DND-41 (cell line): ENCODE data around the gene F10.

Experiments used
- EZH2 ChIP-seq: IDR thresholded peaks from 3 replicates; pipeline ENCODE4 v1.6.1; 2012; ENCODE audit warnings: borderline replicate concordance, low read depth, mild to moderate bottlenecking, moderate library complexity, low read length, inconsistent platforms; ENCODE audit not compliant: severe bottlenecking
- TF ChIP-seq, protein P1 (sequence below): IDR thresholded peaks from 2 replicates; pipeline ENCODE4 v1.5.1; 2012; ENCODE audit warnings: borderline replicate concordance, low read length, moderate library complexity, mild to moderate bottlenecking; ENCODE audit not compliant: poor library complexity, severe bottlenecking; ENCODE audit errors: extremely low read depth

DNA sequence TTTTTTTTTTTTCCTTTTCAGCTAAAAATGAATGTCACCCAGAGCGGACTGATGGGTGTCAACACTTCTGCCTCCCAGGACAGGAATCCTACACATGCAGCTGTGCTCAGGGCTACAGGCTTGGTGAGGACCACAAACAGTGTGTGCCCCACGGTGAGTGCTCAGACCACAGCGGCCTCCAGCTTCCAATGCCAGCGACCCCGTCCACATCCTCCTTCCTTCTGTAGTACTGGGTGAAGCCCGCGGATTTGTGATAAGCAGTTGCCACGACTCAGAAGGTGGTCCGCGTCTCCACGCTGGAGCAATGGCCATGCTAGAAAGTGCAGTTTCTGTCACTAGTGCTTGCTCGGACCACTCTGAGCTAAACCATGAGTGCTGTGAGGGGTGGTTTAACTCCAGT is 41.9 kb downstream of the F10 start:
- TF ChIP-seq, protein P1, sequence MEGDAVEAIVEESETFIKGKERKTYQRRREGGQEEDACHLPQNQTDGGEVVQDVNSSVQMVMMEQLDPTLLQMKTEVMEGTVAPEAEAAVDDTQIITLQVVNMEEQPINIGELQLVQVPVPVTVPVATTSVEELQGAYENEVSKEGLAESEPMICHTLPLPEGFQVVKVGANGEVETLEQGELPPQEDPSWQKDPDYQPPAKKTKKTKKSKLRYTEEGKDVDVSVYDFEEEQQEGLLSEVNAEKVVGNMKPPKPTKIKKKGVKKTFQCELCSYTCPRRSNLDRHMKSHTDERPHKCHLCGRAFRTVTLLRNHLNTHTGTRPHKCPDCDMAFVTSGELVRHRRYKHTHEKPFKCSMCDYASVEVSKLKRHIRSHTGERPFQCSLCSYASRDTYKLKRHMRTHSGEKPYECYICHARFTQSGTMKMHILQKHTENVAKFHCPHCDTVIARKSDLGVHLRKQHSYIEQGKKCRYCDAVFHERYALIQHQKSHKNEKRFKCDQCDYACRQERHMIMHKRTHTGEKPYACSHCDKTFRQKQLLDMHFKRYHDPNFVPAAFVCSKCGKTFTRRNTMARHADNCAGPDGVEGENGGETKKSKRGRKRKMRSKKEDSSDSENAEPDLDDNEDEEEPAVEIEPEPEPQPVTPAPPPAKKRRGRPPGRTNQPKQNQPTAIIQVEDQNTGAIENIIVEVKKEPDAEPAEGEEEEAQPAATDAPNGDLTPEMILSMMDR: no peak
- no peak for TF ChIP-seq EZH2
